Lower lobe of right lung (tissue), 2 donors: ENCODE data around the gene CHCHD6. TPM values are rescaled to one million over a fixed set of nuclear protein-coding genes. Genes with fewer than 3 reads are reported as not detected.

ENCODE experiments used
- ATAC-seq, 2 donors: fragments of 200-7000 bp; cut with Tn5 transposase; one replicate each; pipeline ENCODE4 v1.9.1; 2020 to 2022; ENCODE audit warnings: mild to moderate bottlenecking in 2 of 2, moderate library complexity in 2 of 2
- DNase-seq: peaks from one replicate; pipeline ENCODE4 v3.0.0-alpha.2; 2020
- H3K27ac ChIP-seq: fragments of 200-600 bp; one replicate; pipeline ENCODE4 v1.8.0; 2022
- H3K27me3 ChIP-seq: fragments of 200-600 bp; one replicate; pipeline ENCODE4 v1.8.0; 2022; ENCODE audit warnings: low read depth
- H3K36me3 ChIP-seq: fragments of 200-600 bp; one replicate; pipeline ENCODE4 v1.8.0; 2022; ENCODE audit warnings: mild to moderate bottlenecking
- H3K4me1 ChIP-seq: fragments of 200-600 bp; one replicate; pipeline ENCODE4 v1.8.0; 2022
- H3K4me3 ChIP-seq: fragments of 200-600 bp; one replicate; pipeline ENCODE4 v1.8.0; 2022; ENCODE audit warnings: mild to moderate bottlenecking
- H3K9me3 ChIP-seq: fragments of 200-600 bp; one replicate; pipeline ENCODE4 v1.8.0; 2022
- CTCF ChIP-seq: fragments of 200-600 bp; IDR thresholded peaks from one replicate; pipeline ENCODE4 v1.8.0; 2022; ENCODE audit warnings: antibody characterized with exemption, mild to moderate bottlenecking
- intact Hi-C: fragments of 100-400 bp; cut with DNase I; formaldehyde crosslinking; loops from one replicate; pipeline ENCODE4 v1.11.0; 2022
- total RNA-seq: library from RNA; stranded (reverse); fragmentation: NEBNext Ultra II Directional; extraction: Animal tissue kit (Norgen Biotek cat#: 25700); gene quantifications from one replicate; pipeline ENCODE4 v1.2.1, GENCODE V29; 2021
- donor health status: DM: no; HTN: yes; CAD: no; lungs with severe emphysema.

CHCHD6 gene
- total RNA-seq, 1 donor from 2014 or later = 12.2 TPM

- Histone ChIP-seq H3K27ac (no peak overlapping the region), H3K9me3 (no peaks in the 10 kb centered on the region), H3K27me3 (no peaks in the 10 kb centered on the region), H3K4me1 (peaks cover 11% of the 10 kb centered on the region), H3K4me3 (no peak overlapping the region), H3K36me3 (no peaks in the 10 kb centered on the region)
- DNase-seq (no peak), ATAC-seq (no peak)
- intact Hi-C loops = no loop called here
- no peak for TF ChIP-seq CTCF
Observed at GRCh38 chr3:126895178-126896066, 191.4 kb downstream of the CHCHD6 start.

GRCh38 chr3:126896067-126896441, 192.0 kb downstream of the CHCHD6 start:
- no peak for DNase-seq
- Histone ChIP-seq H3K27me3 (no peaks in the 10 kb centered on the region), H3K27ac (no peak overlapping the region), H3K36me3 (no peaks in the 10 kb centered on the region), H3K4me3 (no peak overlapping the region), H3K4me1 (peaks cover 11% of the 10 kb centered on the region), H3K9me3 (no peaks in the 10 kb centered on the region)
- intact Hi-C loops = no loop called here
- TF ChIP-seq CTCF = no peak
- no peak for ATAC-seq

- no peak for DNase-seq
Observed at GRCh38 chr3:126896968-126897367, 192.9 kb downstream of the CHCHD6 start.

GRCh38 chr3:126897943-126898342, 193.9 kb downstream of the CHCHD6 start:
- Histone ChIP-seq H3K36me3 (no peaks in the 10 kb centered on the region), H3K27ac (no peak overlapping the region), H3K4me3 (no peak overlapping the region), H3K4me1 (peaks cover 11% of the 10 kb centered on the region), H3K9me3 (no peaks in the 10 kb centered on the region), H3K27me3 (no peaks in the 10 kb centered on the region)
- DNase-seq = no peak
- ATAC-seq = no peak
- intact Hi-C loops = no loop called here
- TF ChIP-seq CTCF = no peak

More at GRCh38 chr3:126896968-126897367, 192.9 kb downstream of the CHCHD6 start:
- Histone ChIP-seq H3K27me3 (no peaks in the 10 kb centered on the region), H3K27ac (no peak overlapping the region), H3K36me3 (no peaks in the 10 kb centered on the region), H3K9me3 (no peaks in the 10 kb centered on the region), H3K4me1 (peaks cover 11% of the 10 kb centered on the region), H3K4me3 (no peak overlapping the region)
- no peak for ATAC-seq
- intact Hi-C loops = no loop called here
- TF ChIP-seq CTCF = no peak

- no peak for DNase-seq
- Histone ChIP-seq H3K36me3 (no peaks in the 10 kb centered on the region), H3K27me3 (no peaks in the 10 kb centered on the region), H3K4me1 (no peaks in the 10 kb centered on the region), H3K9me3 (no peaks in the 10 kb centered on the region), H3K4me3 (no peak overlapping the region), H3K27ac (no peak overlapping the region)
- ATAC-seq = no peak
- intact Hi-C loops = no loop called here
- no peak for TF ChIP-seq CTCF
Observed at GRCh38 chr3:126900859-126901540, 197.0 kb downstream of the CHCHD6 start.
